GM21381 (cell line): Measurements from ENCODE around the gene MLF2.
A peak's percentile ranks its signal among the peaks of the same experiment; 100 is the strongest.
"Not testable (repeated sequence)": the region's sequence is repeated elsewhere in the genome, so short reads cannot be mapped to it uniquely, and the experiment has no call there.

ENCODE experiments used
- ATAC-seq: cut with Tn5 transposase; IDR thresholded peaks from one replicate; pipeline ENCODE4 v1.9.1; 2021; ENCODE audit warnings: mild to moderate bottlenecking, moderate library complexity; ENCODE audit not compliant: unreplicated experiment

Gene MLF2

GRCh38 chr12:6765634-6766581 is 13.0 kb upstream of the MLF2 start, which contains the start of gene PTMS:
PTMS (plus strand) TSS chr12:6766363; CDS start chr12:6766706, 343 bp downstream.
- peak; percentile 24 for ATAC-seq

- no peak for ATAC-seq
These were observed 12.2 kb upstream of the MLF2 start for GRCh38 chr12:6765048-6765633.

GRCh38 chr12:6764011-6764828 is 11.3 kb upstream of the MLF2 start:
- peak; percentile 76 for ATAC-seq

- ATAC-seq = no peak
These were observed 10.4 kb upstream of the MLF2 start for GRCh38 chr12:6763380-6763779.

DNA sequence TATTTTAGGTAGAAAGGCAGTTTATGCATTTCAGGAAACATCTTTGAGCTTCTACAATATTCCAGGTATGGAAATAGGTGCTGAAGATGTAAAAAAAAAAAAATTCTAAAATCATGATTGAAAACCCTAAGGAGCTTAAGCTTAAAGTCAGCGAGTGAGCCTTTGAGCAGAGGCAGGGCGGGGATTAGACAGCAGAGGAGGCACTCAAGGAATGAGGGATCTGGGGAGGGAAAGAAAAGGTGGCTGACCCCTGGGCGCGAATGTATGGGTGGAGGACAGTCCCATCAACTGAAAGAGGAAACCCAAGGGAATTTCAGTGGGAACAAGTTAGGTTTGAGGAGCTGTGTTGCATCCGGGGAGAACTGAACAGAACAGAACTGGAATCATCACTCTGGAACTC is 6.8 kb upstream of the MLF2 start:
- ATAC-seq = no peak

GRCh38 chr12:6758506-6759095 is 5.7 kb upstream of the MLF2 start:
- no peak for ATAC-seq

DNA sequence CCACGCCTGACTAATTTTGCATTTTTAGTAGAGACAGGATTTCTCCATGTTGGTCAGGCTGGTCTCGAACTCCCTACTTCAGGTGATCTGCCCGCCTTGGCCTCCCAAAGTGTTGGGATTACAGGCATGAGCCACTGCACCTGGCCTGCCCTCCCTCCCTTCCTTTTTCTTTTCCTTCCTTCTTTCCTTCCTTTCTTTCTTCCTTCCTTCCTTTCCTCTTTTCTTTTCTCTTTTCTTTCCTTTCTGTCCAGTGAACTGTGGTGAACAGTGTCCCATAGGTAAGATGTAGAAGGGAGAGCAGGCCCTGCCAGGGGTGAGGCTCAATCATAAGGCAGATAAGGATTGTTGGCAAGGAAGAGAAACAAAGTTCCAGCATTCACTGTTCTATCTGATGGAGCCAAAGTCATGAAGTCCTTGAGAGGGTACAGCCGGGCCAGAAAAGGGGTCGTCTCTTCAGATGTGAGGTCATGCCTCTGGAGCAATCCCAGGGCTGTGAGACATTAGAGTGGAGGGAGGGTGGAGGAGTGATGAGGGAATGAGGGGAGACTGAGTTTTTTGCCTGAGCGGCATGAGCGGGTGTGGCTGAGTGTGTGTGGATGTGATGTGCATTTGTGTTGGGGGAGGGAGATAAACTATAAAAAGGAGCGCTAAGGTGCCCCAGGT is 4.2 kb upstream of the MLF2 start:
- ATAC-seq = no peak

- no peak for ATAC-seq
These were observed 1.5 kb upstream of the MLF2 start for GRCh38 chr12:6754411-6754810.

DNA sequence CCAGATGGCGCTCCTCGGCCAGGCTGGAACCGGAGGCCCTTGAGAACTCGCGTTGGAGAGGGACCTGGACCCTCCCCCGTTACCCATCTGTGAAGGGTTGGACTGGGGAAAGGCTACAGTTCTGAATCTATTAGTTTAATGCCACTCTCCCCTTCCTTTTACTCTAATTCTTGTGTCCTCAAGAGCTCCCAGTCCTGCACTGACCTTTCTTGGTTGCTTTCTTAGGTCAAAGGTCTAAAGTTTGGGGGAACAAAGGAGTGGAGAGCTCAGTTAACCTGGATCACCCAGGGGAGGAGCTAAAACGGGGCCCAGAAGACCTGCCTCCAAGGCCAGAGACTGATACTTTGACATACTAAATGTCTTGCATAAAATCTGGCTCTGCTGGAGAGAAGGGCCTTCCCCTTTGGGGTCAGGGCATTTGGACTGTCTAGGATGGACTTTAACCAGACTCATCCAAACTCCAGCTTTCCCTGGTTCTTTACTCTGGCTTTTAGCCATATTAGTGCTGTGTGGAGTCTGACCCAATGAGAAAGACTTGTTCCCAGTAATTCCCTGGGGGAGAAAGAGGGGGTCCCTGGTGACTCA is 923 bp upstream of the MLF2 start:
- no peak for ATAC-seq

DNA sequence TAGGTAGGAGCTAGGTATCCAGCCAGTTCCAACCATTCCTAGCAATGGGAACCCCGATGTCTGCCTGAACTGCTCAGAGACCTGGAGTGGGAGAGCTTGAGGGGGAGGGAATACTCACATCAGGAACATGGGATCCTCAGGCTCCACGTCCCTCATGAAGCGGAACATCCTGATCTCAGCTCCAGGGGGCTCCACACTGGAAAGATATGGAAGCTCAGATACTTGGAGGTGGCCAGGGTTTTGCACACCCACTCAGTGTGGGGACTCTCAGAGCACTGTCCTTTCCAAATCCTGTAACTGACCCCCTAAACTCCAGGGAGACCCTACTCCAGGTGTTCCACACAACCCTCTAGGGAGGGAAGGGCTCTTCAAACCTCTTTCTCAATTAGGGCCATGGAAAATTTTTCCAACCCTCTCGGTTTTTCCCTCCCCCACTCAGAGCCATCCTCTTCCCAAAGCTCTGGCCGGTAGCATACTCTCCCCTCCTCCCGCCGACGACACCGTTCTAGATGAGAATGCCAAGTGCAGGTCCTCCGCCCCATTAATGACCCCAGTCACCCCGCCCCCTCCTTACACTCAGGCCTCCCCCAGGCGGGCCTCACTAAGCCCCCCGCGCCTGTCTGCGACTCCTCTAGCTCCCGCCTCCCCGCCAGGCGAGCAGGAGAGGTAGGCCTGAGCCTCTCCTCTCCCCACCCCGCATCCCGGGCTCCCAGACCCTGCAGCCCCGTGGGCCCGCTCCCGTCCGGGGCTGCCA is 597 bp downstream of the MLF2 start:
- no peak for ATAC-seq

DNA sequence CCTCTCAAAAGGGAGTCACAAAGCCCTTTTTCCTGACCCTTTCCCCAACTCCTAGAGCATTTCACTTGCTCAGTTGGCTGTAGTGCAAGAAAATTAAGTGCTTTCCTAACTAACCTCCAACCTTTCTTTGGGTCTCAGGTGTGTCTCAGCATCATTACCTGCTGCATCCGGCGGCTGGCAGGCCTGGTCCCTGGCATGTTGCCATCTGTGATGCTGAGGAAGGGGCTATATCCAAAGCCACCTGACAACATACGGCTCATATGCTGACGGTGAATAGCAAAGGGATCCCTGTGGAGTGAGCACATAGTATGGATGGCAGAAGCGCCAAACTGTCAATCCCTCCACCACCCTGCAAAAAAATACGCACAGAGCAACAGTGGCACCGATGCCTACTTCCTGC is 1.2 kb downstream of the MLF2 start:
- ATAC-seq = no peak

DNA sequence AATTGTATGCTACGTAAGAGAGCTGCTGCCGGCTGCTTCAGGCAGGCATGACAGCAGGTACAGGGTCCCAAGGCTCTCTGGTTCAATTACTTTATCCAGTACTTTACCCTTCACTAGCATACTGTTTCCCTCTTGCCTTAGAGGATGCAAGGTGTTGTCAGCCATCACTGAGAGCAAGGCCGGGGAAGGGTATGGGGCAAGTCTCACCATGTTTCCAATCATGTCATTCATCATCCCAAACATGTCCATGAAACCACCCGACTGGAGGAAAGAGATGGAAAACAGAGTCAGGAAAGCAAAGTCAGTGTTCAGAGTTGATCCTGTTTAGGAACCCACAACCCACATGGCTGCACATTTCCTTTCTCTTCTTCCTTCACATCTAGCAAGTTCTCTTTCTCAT is 2.4 kb downstream of the MLF2 start:
- ATAC-seq = no peak

DNA sequence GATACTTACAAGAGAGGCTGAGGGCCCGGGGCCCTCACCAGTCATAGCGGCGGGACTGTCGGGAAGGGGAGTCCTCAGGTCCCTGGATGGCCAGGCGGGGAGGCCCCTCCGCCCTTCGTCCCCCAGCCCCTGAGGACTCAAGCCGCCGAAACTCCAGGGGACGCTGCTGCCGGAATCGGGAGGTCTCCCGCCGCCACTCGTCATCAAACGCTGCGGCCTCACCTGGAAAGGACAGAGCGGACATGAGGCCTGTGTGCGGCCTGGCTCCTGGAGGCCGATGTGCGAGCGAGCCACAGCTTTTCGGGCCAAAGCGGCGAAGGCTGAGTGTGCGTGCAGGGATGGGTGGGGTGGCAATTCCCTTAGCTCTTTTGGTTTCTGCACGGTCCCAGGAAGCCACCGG is 4.2 kb downstream of the MLF2 start:
- ATAC-seq = no peak

- ATAC-seq = no peak
These were observed 5.7 kb downstream of the MLF2 start for GRCh38 chr12:6747216-6747615.

DNA sequence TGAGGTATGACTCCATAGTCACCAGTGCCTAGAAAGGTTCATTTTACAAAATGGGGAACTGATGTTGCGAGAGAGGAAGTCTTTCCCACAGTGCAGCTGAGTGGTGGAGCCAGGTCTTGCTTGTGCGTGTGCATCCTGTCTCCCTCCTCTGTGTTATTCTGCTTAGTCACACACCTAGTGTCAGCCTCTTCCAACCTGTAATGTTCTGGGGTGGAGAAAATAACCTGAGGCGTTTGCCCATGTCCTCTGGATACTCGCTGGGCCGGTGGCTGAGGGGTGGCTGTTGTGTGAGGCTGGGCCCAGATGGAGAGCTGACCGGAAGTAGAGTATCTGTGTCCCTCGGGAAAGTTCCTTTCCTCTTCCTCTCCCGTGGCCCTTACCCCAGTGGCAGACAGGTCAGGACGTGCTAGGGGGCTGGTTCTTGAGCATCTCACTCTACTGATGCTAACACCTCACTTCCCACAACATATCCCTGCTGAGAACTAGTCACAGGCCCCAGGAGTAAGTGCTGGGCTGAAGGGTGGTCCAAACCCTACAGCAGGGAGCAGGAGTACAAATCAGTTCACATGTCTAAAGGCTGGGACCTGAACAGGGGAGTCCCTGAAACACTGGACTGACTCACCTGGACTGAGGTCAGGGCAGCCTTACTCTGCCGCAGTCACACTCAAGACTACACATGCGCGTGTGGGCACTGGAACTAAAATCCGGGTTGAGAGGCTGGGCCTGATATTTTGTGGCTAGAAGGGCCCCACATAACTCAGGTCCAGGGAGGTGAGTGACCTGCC is 7.0 kb downstream of the MLF2 start:
- no peak for ATAC-seq

DNA sequence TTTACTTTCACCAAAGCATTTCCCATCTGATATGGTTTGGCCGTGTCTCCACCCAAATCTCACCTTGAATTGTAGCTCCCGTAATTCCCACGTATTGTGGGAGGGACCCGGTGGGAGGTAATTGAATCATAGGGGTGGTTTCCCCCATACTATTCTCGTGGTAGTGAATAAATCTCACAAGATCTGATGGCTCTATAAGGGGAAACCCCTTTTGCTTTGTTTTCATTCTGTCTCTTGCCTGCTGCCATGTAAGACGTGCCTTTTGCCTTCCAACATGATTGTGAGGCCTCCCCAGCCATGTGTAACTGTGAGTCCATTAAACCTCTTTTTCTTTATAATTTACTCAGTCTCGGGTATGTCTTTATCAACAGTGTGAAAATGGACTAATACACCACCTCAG is 9.6 kb downstream of the MLF2 start:
- not testable (repeated sequence) for ATAC-seq

DNA sequence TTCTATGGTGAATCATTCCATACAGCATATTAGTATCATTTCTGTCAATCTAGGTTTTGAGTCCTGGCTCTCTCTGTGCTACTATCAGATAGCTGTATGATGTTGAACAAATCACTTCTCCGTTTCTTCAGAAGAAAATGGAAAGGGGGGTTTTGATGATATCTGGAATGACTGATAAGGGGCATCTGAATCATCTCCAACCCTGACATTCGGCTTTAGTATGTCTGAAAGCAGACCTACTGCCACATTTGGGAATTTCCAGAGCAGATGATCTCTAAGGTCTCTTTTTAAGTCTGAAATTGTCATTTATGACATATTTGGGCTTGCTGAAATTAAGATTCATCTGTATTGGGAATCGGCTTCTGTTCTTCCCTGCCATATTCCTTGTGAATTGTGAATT is 10.1 kb downstream of the MLF2 start:
- ATAC-seq = no peak

GRCh38 chr12:6742080-6742479 is 10.9 kb downstream of the MLF2 start:
- not testable (repeated sequence) for ATAC-seq

DNA sequence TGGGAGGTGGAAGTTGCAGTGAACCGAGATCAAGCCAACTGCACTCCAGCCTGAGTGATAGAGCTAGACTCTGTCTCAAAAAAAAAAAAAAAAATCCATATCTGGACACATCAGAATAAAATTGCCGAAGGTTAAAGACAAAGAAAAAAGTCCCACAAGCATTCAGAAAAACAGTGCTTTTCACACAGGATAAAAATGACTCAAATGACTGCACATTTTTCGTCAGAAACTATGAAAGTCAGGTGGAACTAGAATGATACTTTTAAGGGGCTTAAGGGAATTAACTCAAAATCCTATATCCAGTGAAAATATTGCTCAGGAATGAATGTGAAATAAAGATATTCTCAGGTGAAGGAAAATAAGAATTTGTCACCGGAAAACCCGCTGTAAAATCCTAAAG is 16.2 kb downstream of the MLF2 start:
- no peak for ATAC-seq
